MG63 (cell line): ENCODE measurements around the gene SEC62. TPM values are rescaled to one million over a fixed set of nuclear protein-coding genes. Genes with fewer than 3 reads are reported as not detected.

Experiments
- DNase-seq: peaks from one replicate; pipeline ENCODE4 v3.0.0-alpha.2; 2020
- H3K27me3 ChIP-seq: fragments of 250-450 bp; sonication (Bioruptor Pico); 2 replicates; pipeline ENCODE4 v1.5.1; 2020; ENCODE audit warnings: mild to moderate bottlenecking, moderate library complexity
- H3K36me3 ChIP-seq: fragments of 250-450 bp; sonication (Bioruptor Pico); 2 replicates; pipeline ENCODE4 v1.5.1; 2020; ENCODE audit warnings: mild to moderate bottlenecking, moderate library complexity
- H3K4me3 ChIP-seq: fragments of 250-450 bp; sonication (Bioruptor Pico); 2 replicates; pipeline ENCODE4 v1.5.1; 2020; ENCODE audit warnings: mild to moderate bottlenecking, moderate library complexity
- H3K9me3 ChIP-seq: fragments of 250-450 bp; sonication (Bioruptor Pico); 2 replicates; pipeline ENCODE4 v1.5.1; 2020; ENCODE audit warnings: mild to moderate bottlenecking, moderate library complexity
- total RNA-seq: library from RNA; depleted of rRNA; stranded (reverse); fragments of >200 nt; shearing (Covaris generic); gene quantifications from 2 replicates; pipeline ENCODE4 v1.2.3, GENCODE V29; 2014; ENCODE audit warnings: low replicate concordance; rRNA removed

The SEC62 gene
- 12.2 and 28.1 TPM in 2 replicates for total RNA-seq

DNA sequence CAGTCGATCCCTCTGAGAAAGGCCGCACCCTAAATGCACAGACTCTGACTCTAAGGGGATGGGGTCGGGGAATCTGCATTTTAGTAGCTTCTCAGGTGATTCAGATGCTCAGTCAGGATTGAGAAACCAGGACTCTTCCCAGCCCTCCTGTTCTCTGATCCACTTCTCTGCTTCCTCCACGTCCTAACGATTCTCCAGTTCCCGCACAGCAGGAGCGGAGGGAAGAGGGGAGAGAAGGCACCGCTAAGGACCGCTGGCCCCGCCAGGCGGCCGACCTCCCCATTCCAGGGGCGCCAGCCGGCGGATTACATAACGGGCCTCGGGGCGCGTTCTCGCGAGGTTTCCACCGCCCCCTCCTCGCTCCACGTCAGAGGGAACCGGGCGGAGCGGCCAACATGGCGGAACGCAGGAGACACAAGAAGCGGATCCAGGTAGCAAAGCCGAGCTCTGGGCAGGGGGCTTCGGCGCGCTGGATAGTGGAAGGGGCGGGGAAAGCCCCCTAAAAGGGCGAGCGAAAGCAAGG, at the start of gene SEC62:
TSS of gene SEC62 (plus strand) at position 380 of the 523 bp plus-strand sequence. CDS start at position 396, 16 bp downstream.
- peak; percentile 95 for DNase-seq
- Histone ChIP-seq H3K27me3 (0 out of 2 replicates have a peak, but pooled peaks cover under 1% of the 10 kb centered on the region), H3K4me3 (peak within 1 kb of the TSS; percentile 84), H3K9me3 (no peaks in the 10 kb centered on the region), H3K36me3 (peaks cover 15% of the 10 kb centered on the region; the same call in 1 of the 2 replicates)

GRCh38 chr3:169923189-169923588, 43.4 kb upstream of the SEC62 start:
- Histone ChIP-seq H3K36me3 (no peaks in the 10 kb centered on the region), H3K4me3 (no peak overlapping the region), H3K27me3 (no peaks in the 10 kb centered on the region), H3K9me3 (no peaks in the 10 kb centered on the region)
- DNase-seq = peak; percentile 52

- H3K36me3 ChIP-seq = no peaks in the 10 kb centered on the region
- H3K27me3 ChIP-seq = no peaks in the 10 kb centered on the region
- no peak for DNase-seq
- H3K9me3 ChIP-seq = no peaks in the 10 kb centered on the region
- H3K4me3 ChIP-seq = no peak overlapping the region
These were observed 42.8 kb upstream of the SEC62 start for GRCh38 chr3:169923831-169924230.

DNA sequence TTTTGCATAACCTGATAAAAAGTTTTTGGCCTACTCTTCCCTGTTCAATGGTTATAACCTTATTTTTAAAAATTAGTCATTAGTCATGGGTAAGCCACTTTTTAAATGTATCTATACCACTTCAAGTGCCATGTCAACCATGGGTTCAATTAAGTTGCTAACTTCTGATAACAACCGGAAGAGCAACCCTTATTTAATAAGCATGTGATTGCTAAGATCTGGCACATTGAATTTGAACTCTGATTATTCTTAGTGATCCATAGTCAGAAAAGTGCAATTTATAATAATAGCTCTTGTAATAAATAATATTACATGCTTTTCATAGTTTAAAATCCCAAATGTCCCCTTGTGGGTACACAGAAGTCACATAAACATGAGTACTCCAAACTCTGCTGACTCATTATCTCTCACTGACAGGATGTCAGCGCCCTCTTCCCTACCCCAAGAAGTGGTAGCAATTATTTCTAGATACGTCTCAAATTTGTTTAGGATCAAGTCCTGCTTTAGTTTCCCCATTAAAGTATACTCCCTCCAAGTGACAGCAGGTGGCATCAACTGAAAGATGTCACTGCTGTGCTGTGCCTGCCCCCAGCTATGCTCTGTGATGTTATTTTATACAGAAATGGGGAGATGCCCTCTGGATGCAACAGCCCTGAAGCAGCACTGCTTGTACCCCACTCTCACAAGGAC, 36.6 kb upstream of the SEC62 start:
- DNase-seq = no peak
- no peak overlapping the region for H3K4me3 ChIP-seq
- no peaks in the 10 kb centered on the region for H3K36me3 ChIP-seq
- peaks cover 5% of the 10 kb centered on the region; the same call in 1 of the 2 replicates for H3K27me3 ChIP-seq
- no peaks in the 10 kb centered on the region for H3K9me3 ChIP-seq

DNA sequence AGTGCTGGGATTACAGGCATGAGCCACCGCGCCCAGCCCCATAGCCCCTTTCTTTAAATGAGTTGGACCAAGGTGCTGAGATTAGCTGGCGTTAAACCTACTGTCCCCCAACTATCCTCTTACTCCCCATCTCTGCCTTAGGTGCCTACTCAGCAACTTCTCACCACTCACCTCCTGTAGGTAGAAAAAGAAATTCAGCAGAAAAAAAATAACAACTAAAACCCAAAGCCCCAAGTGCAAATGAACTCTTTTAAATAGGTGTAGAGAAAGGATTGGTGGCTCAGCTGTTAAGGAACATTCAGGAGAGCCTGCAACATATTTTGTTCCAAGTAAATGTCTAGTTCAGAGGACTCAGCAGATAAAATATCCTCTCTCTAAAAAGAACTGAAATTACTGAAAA, 35.8 kb upstream of the SEC62 start:
- Histone ChIP-seq H3K27me3 (peaks cover 11% of the 10 kb centered on the region), H3K9me3 (no peaks in the 10 kb centered on the region)

DNA sequence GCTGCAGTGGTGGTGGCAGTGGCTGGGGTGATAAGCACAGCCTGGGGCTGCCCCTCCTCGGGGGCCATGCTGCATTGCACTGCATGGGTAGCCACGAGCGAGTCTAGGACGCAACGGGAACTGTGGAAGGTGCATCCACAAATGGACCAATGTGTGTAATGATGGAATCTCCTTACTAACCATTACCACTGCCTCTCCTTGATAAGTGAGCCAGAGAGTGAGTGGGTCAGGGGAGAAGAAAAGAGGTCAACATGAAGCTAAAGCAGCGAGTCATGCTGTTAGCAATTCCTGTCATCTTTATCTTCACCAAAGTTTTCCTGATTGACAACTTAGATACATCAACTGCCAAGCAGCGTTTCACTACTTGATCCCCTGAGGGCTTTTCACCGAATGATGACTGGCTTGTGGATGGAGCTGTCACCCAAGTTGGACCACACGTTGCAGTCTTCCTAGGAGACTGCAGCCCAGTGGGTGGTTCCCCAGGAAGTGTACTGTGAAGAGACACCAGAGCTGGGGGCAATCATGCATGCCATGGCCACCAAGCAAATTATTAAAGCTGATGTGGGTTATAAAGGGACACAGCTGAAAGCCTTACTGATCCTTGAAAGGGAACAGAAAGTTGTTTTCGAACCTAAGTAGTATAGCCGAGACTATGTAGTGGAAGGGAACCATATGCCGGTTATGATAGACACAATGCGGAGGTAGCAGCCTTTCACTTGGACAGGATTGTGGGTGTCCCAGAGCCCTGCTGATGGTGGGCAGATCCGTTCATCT, 34.7 kb upstream of the SEC62 start:
- Histone ChIP-seq H3K27me3 (peaks cover 16% of the 10 kb centered on the region), H3K4me3 (no peak overlapping the region), H3K9me3 (no peaks in the 10 kb centered on the region), H3K36me3 (no peaks in the 10 kb centered on the region)
- no peak for DNase-seq

More for the DNA sequence above, 35.8 kb upstream of the SEC62 start:
- no peak for DNase-seq
- Histone ChIP-seq H3K4me3 (no peak overlapping the region), H3K36me3 (no peaks in the 10 kb centered on the region)

DNA sequence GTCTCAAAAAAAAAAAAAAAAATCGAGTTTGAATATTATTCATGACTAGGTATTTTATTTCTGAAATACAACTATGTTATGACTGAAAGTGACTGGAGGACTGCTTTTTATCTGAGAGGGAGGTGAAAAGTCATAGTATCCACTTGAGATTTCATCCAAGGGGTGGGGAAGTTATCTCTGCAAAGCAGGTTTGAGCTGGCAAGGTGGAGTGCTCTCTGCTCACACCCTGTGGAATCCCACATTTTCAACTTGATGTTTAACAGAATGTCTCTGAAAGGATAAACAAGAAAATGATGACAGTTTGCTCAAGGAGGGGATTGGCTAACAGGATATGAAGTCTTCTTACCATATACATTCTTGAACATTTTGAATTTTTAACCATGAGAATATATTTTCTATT, 27.3 kb upstream of the SEC62 start:
- Histone ChIP-seq H3K4me3 (no peak overlapping the region), H3K27me3 (peaks cover 26% of the 10 kb centered on the region), H3K36me3 (no peaks in the 10 kb centered on the region), H3K9me3 (no peaks in the 10 kb centered on the region)
- no peak for DNase-seq

DNA sequence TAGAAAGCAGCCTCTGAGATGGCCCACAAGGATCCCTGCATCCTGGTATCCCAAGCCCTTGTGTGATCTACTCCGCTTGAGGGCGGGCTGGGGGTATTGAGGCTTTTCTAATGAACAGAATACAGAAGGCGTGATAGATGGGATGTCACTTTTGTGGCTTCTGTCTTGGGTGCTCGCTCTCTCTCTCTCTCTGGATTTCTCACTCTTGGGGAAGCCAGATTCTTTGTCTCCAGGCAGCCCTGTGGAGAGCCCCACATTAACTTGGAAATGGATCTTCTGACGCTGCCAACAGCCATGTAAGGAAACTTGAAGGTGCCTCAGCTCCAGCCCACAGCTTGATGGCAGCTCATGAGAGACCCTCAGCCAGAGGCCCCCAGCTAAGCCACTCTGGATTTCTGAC, 26.9 kb upstream of the SEC62 start:
- H3K9me3 ChIP-seq = no peaks in the 10 kb centered on the region
- peaks cover 23% of the 10 kb centered on the region for H3K27me3 ChIP-seq
- no peak for DNase-seq
- H3K4me3 ChIP-seq = no peak overlapping the region
- no peaks in the 10 kb centered on the region for H3K36me3 ChIP-seq

- Histone ChIP-seq H3K36me3 (no peaks in the 10 kb centered on the region), H3K4me3 (no peak overlapping the region), H3K9me3 (no peaks in the 10 kb centered on the region), H3K27me3 (peaks cover 15% of the 10 kb centered on the region)
- DNase-seq = no peak
These were observed 26.0 kb upstream of the SEC62 start for GRCh38 chr3:169940470-169941181.

DNA sequence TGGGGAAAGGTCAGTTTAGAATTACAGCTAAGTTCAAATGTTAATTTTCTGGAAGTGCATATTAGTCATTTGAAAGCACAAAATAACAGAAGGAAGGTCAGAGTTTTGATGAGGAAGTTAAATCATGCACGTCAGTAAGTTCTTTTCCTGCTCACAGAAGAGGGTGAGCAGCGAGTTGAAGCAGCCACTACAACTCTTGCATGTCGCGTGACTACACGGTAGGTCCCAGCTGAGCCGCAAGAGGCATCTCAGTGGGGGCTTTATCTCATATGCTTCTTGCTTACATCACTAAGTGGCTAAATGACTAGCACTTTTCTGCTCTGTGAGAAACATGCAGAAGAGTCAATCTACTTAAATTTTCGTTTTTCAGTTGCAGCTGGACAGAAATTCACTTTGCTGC, 21.3 kb upstream of the SEC62 start:
- Histone ChIP-seq H3K4me3 (no peak overlapping the region), H3K27me3 (peaks cover 8% of the 10 kb centered on the region), H3K9me3 (no peaks in the 10 kb centered on the region), H3K36me3 (no peaks in the 10 kb centered on the region)
- no peak for DNase-seq

GRCh38 chr3:169946336-169946735, 20.3 kb upstream of the SEC62 start:
- peaks cover 4% of the 10 kb centered on the region for H3K27me3 ChIP-seq
- H3K4me3 ChIP-seq = no peak overlapping the region
- H3K9me3 ChIP-seq = no peaks in the 10 kb centered on the region
- H3K36me3 ChIP-seq = no peaks in the 10 kb centered on the region
- no peak for DNase-seq

GRCh38 chr3:169948559-169949448, 17.8 kb upstream of the SEC62 start:
- DNase-seq = no peak
- no peaks in the 10 kb centered on the region; the same call in 1 of the 2 replicates for H3K27me3 ChIP-seq
- H3K36me3 ChIP-seq = no peaks in the 10 kb centered on the region
- no peaks in the 10 kb centered on the region for H3K9me3 ChIP-seq
- no peak overlapping the region for H3K4me3 ChIP-seq

DNA sequence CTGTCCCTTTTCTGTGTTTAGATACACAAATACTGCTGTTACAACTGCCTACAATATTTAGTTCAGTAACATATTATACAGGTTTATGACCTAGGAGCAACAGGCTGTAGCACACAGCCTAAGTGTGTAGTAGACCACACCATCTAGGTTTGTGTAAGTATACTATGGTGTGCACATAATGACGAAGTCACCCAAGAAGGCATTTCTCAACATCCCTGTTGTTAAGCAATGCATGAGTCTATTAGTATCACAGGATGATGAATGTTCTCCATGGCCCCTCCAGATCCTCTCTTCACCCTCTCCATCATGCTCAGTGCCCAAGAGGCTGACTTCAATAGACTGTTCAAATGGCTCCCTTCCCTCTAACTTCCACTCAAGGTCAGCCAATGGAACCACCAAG, 14.6 kb upstream of the SEC62 start:
- H3K27me3 ChIP-seq = no peaks in the 10 kb centered on the region; the same call in 1 of the 2 replicates
- no peak overlapping the region for H3K4me3 ChIP-seq
- no peaks in the 10 kb centered on the region for H3K36me3 ChIP-seq
- no peaks in the 10 kb centered on the region for H3K9me3 ChIP-seq
- DNase-seq = no peak

DNA sequence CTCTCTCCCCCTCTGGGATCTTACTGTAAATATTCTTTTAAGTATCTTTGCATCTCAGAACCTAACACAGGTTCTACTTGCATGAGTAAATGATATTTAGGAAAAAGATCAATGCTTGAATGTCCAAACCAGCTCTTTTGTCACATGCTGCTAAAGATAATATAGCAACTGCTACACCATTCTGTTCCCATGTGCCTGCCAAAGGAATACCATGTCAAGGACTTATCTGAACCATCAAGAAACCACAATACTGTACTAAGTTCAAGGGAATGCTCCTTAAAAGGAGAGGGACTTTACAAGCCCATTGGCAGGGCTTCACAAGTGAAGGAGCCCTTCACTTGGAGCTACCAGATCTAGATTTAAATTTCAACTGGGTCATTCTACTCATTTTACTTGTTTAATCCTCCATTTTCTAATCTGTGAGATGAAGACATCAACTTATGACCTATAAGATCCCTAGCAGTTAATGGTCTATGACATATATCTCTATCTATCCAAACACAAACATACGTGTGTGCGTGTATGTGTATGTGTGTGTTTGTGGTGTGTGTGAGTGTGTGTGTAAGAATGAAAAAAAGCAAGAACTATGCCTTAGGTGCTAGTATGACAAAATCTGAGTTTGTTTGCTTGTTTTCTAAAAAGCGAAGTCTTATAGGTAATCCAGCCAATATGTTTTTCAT, 13.0 kb upstream of the SEC62 start:
- no peak for DNase-seq
- Histone ChIP-seq H3K9me3 (no peaks in the 10 kb centered on the region), H3K27me3 (peaks cover 2% of the 10 kb centered on the region; the same call in 1 of the 2 replicates), H3K36me3 (no peaks in the 10 kb centered on the region), H3K4me3 (no peak overlapping the region)

DNA sequence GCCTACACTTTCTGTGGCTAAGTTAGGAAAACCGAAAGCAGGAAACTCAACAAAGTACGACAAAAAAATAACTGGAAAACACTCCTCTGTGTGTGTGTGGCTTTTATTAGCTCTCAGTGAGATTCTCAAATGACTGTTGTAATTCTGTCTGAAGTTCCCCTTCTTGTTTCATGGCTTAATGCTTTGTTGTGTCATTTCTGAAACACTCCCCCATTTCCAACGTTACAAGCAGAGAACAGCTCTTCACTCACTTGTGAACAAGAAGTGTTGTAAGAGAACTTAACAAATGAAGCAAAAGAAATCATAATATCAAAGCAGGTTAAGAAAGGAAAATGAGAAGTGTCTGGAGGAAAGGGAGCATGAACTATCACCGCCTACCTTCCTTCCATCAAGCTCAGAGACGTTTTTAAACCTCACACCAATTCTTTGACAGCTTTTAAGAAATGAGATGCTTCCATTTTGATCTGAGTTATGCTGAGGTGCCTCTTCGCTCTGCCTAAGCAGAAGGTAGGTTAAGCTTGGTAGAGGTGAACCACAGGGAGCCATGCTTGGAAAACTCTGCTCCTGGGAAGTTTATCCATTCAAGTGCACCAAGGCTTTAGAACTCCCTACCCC, 12.4 kb upstream of the SEC62 start:
- no peak for DNase-seq
- Histone ChIP-seq H3K9me3 (no peaks in the 10 kb centered on the region), H3K36me3 (no peaks in the 10 kb centered on the region), H3K4me3 (no peak overlapping the region), H3K27me3 (0 out of 2 replicates have a peak, but pooled peaks cover 3% of the 10 kb centered on the region)
